ENCODE results near the gene EXO1. TPM values are rescaled to one million over a fixed set of nuclear protein-coding genes. Genes with fewer than 3 reads are reported as not detected.
"Not testable (repeated sequence)": the region's sequence is repeated elsewhere in the genome, so short reads cannot be mapped to it uniquely, and the experiment has no call there.

Gene EXO1
- polyA plus RNA-seq, 1 experiment = 4.3 TPM

DNA sequence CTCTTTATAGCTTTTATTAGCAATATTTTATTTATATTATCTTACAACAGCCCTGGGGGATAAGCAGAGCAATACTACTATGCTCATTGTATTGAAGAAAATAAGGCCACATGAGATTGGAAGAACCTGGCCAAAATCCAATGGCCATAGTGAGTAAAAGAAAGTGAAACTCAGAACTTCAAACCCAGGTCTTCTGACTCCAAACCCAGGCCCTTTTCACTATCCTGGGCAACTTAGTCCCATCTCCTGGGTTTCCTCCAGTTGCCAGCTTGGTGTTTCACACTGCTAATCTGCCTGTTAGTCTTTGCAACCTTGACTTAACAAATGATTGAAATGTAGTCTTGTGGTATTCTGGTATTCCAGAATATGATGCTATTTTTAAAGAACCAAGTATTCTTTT is 22.4 kb upstream of the EXO1 start:
- H3K27ac ChIP-seq (ENCODE audit: low read depth, low read length) = no peak overlapping the region
- H3K9me3 ChIP-seq (ENCODE audit: control insufficient read depth, insufficient read depth, low read length) = no peaks in the 10 kb centered on the region
- no peak for TF ChIP-seq CTCF (IDR thresholded peaks at IDR 0.05; ENCODE audit: low read depth, low read length)
- no peak for DNase-seq (ENCODE audit: low read depth, low spot score)
- ChIA-PET POLR2A (no interaction called here), CTCF (interaction anchor here (0.7 to 3.3 kb wide), 6 partner anchors 9 to 215 kb away, joined by 3 to 12 read pairs (median 6); partner anchors contain the start of gene EXO1)
- H3K4me3 ChIP-seq (ENCODE audit: low read depth, low read length) = no peak overlapping the region
- H3K27me3 ChIP-seq (ENCODE audit: control insufficient read depth, insufficient read depth, low read length) = no peaks in the 10 kb centered on the region

DNA sequence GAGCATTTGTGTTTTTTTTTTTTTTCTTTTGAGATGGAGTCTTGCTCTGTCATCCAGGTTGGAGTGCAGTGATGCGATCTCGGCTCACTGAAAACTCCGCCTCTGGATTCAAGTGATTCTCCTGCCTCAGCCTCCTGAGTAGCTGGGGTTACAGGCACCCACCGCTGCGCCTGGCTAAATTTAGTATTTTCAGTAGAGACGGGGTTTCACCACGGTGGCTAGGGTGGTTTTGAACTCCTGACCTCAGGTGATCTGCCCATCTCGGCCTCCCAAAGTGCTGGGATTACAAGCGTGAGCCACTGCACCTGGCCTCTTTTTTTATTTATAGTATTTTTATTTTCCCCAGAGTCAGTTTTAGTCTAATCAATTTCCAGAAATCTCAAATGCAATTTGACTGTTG is 21.4 kb upstream of the EXO1 start:
- CTCF ChIA-PET = interaction anchor here (2.7 to 3.3 kb wide), 2 partner anchors 8 to 216 kb away, joined by 10 to 12 read pairs; no protein-coding TSS in a partner anchor
- POLR2A ChIA-PET; H3K27ac ChIP-seq (ENCODE audit: low read depth, low read length); H3K4me3 ChIP-seq (ENCODE audit: low read depth, low read length); H3K9me3 ChIP-seq (ENCODE audit: control insufficient read depth, insufficient read depth, low read length); H3K27me3 ChIP-seq (ENCODE audit: control insufficient read depth, insufficient read depth, low read length); DNase-seq (ENCODE audit: low read depth, low spot score): not testable (repeated sequence)

DNA sequence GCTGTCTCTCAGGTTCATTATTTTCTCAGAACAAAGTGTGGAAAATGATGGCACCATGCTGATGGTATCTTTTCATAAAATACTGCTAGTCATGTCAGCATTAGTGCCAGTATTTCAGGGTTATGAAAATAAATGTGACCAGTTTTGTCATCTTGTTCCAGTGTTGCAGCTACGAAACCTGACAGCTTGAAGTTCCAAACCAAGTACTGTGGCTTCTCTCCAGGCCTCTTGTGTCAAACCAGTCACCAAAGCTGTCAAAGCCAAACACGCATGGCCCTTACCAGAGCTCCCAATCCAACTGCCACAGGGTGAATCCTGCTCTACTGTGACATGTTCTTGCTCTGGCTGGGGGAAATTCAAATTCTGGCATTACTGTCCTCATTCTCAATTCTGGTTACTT is 20.7 kb upstream of the EXO1 start:
- no peak for DNase-seq (ENCODE audit: low read depth, low spot score)
- no peak for TF ChIP-seq CTCF (IDR thresholded peaks at IDR 0.05; ENCODE audit: low read depth, low read length)
- no peaks in the 10 kb centered on the region for H3K9me3 ChIP-seq (ENCODE audit: control insufficient read depth, insufficient read depth, low read length)
- H3K27ac ChIP-seq (ENCODE audit: low read depth, low read length) = no peak overlapping the region
- POLR2A ChIA-PET = no interaction called here
- no peak overlapping the region for H3K4me3 ChIP-seq (ENCODE audit: low read depth, low read length)
- CTCF ChIA-PET = no interaction called here
- H3K27me3 ChIP-seq (ENCODE audit: control insufficient read depth, insufficient read depth, low read length) = no peaks in the 10 kb centered on the region

DNA sequence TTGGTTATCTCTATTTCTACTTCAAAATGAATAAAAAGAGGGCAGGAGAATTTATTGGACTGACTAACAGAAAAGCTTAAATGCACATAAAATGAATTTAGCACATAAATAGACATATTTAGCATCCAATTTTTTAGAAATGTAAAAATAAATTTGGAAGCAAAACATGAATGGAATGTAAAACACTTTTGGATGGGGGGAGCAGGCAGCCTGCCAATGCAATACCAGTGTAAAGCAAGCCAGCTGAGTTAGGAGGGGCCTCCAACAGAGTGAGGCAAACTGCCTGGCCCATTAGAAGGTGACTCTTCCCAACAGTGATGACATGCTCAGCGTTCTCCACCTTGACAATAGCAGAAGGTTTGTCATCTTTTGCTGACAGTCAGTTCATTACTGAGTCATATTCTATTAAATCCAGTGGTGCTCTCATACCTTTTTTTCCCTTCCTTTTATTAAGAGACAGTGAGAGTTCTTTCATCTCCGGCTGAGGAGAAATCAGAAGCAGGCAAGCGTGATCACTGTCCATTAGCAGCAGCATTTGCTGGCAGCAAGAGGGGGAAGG is 19.5 kb upstream of the EXO1 start:
- H3K9me3 ChIP-seq (ENCODE audit: control insufficient read depth, insufficient read depth, low read length) = no peaks in the 10 kb centered on the region
- H3K4me3 ChIP-seq (ENCODE audit: low read depth, low read length) = no peak overlapping the region
- DNase-seq (ENCODE audit: low read depth, low spot score) = no peak
- no peak for TF ChIP-seq CTCF (IDR thresholded peaks at IDR 0.05; ENCODE audit: low read depth, low read length)
- POLR2A ChIA-PET = no interaction called here
- H3K27ac ChIP-seq (ENCODE audit: low read depth, low read length) = no peak overlapping the region
- H3K27me3 ChIP-seq (ENCODE audit: control insufficient read depth, insufficient read depth, low read length) = no peaks in the 10 kb centered on the region
- CTCF ChIA-PET = interaction anchor here (0.6 to 2.3 kb wide), 4 partner anchors 15 to 217 kb away, joined by 3 to 15 read pairs (median 4); no protein-coding TSS in a partner anchor

DNA sequence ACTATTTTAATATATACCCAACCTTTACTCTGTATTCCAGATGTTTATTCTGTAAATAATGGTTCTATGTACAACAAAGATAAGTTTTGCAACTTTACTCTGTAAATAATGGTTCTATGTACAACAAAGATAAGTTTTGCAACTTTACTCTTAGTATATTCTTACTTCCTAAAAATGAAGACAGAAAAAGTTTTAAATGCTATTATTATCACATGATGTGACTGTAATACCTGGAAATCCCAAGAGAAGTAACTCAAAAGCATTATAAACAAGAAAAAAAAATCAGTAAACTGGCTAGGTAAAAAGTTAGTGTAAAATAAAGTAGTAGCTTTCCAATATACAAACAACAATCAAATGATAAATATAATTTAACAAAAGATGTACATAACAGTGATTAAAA is 18.5 kb upstream of the EXO1 start:
- no peak for TF ChIP-seq CTCF (IDR thresholded peaks at IDR 0.05; ENCODE audit: low read depth, low read length)
- POLR2A ChIA-PET = no interaction called here
- Histone ChIP-seq H3K4me3 (ENCODE audit: low read depth, low read length) (no peak overlapping the region), H3K9me3 (ENCODE audit: control insufficient read depth, insufficient read depth, low read length) (no peaks in the 10 kb centered on the region), H3K27me3 (ENCODE audit: control insufficient read depth, insufficient read depth, low read length) (no peaks in the 10 kb centered on the region), H3K27ac (ENCODE audit: low read depth, low read length) (no peak overlapping the region)
- DNase-seq (ENCODE audit: low read depth, low spot score) = no peak
- CTCF ChIA-PET = interaction anchor here (0.6 to 2.3 kb wide), 5 partner anchors 14 to 218 kb away, joined by 3 to 15 read pairs (median 5); no protein-coding TSS in a partner anchor
